IMR-90 (cell line): ENCODE results near the gene NWD2. TPM values are rescaled to one million over a fixed set of nuclear protein-coding genes. Genes with fewer than 3 reads are reported as not detected.

Source experiments
- ATAC-seq: fragments of 200-7000 bp; cut with Tn5 transposase; 2 replicates; pipeline ENCODE4 v1.9.1; 2020; ENCODE audit warnings: low read depth, mild to moderate bottlenecking, moderate library complexity
- BruUV-seq: library from RNA; stranded (reverse); fragments of 400-500 nt; replicated peaks from 2 replicates; lab custom pipeline; 2021; lab: Mats Ljungman, UMichigan
- CTCF ChIA-PET: fragments of 300-600 bp; formaldehyde crosslinking; extraction: SDS; loops from one replicate; lab custom pipeline; 2021; ENCODE audit warnings: antibody characterized with exemption; lab: Yijun Ruan, JAX
- POLR2A ChIA-PET: fragments of 300-600 bp; sonication (Branson Sonifier 250); formaldehyde crosslinking; loops from one replicate; lab custom pipeline; 2022; ENCODE audit warnings: antibody characterized with exemption; ENCODE audit not compliant: unreplicated experiment; lab: Charles Lee
- DNase-seq: peaks from one replicate; pipeline ENCODE4 v3.0.0; 2013
- H2AFZ ChIP-seq: replicated peaks from 2 replicates; pipeline ENCODE3; 2013; ENCODE audit warnings: low read length, mild to moderate bottlenecking; ENCODE audit not compliant: poor library complexity
- H2AK5ac ChIP-seq: 2 replicates; pipeline ENCODE4 v1.6.1; 2013; ENCODE audit warnings: low read depth, low read length, inconsistent platforms
- H2AK9ac ChIP-seq: replicated peaks from 2 replicates; pipeline ENCODE3; 2013; ENCODE audit warnings: mild to moderate bottlenecking, low read depth, low read length, moderate library complexity; ENCODE audit not compliant: poor library complexity
- H2BK120ac ChIP-seq: 2 replicates; pipeline ENCODE4 v1.6.1; 2013; ENCODE audit warnings: low read depth, low read length, inconsistent platforms
- H2BK15ac ChIP-seq: 3 replicates; pipeline ENCODE4 v1.6.1; 2013; ENCODE audit warnings: low read depth, low read length, inconsistent platforms
- H2BK20ac ChIP-seq: 2 replicates; pipeline ENCODE4 v1.6.1; 2013; ENCODE audit warnings: low read depth, mild to moderate bottlenecking, inconsistent platforms, low read length, moderate library complexity
- H2BK5ac ChIP-seq: 2 replicates; pipeline ENCODE4 v1.6.1; 2013; ENCODE audit warnings: mild to moderate bottlenecking, low read depth, low read length, inconsistent platforms; ENCODE audit not compliant: poor library complexity, severe bottlenecking
- H3K14ac ChIP-seq: replicated peaks from 2 replicates; pipeline ENCODE4 v1.6.1; 2013; ENCODE audit warnings: low read depth, low read length, inconsistent platforms
- H3K18ac ChIP-seq: 2 replicates; pipeline ENCODE4 v1.6.1; 2013; ENCODE audit warnings: low read depth, low read length, control low read depth
- H3K23ac ChIP-seq: 2 replicates; pipeline ENCODE4 v1.6.1; 2013; ENCODE audit warnings: low read depth, low read length, inconsistent platforms
- H3K27ac ChIP-seq: 2 replicates; pipeline ENCODE4 v1.5.1; 2013; ENCODE audit warnings: mild to moderate bottlenecking, control low read depth, low read length; ENCODE audit not compliant: insufficient read depth
- H3K27me3 ChIP-seq: 2 replicates; pipeline ENCODE4 v1.6.1; 2013; ENCODE audit warnings: low read length; ENCODE audit not compliant: control insufficient read depth, insufficient read depth
- H3K36me3 ChIP-seq: 2 replicates; pipeline ENCODE4 v1.6.1; 2013; ENCODE audit warnings: low read length, mixed read lengths; ENCODE audit not compliant: control insufficient read depth, insufficient read depth
- H3K4ac ChIP-seq: 2 replicates; pipeline ENCODE4 v1.6.1; 2013; ENCODE audit warnings: low read depth, low read length, inconsistent platforms
- H3K4me1 ChIP-seq: 2 replicates; pipeline ENCODE4 v1.6.1; 2013; ENCODE audit warnings: low read length, mixed read lengths; ENCODE audit not compliant: control insufficient read depth, insufficient read depth
- H3K4me2 ChIP-seq: 2 replicates; pipeline ENCODE4 v1.6.1; 2013; ENCODE audit warnings: low read depth, mild to moderate bottlenecking, control low read depth, low read length, moderate library complexity
- H3K4me3 ChIP-seq: 2 replicates; pipeline ENCODE4 v1.5.1; 2013; ENCODE audit warnings: low read depth, mild to moderate bottlenecking, control low read depth, low read length, moderate library complexity; ENCODE audit not compliant: insufficient read depth
- H3K56ac ChIP-seq: 2 replicates; pipeline ENCODE4 v1.6.1; 2013; ENCODE audit warnings: low read length, inconsistent platforms; ENCODE audit not compliant: insufficient read depth; ENCODE audit errors: extremely low read depth
- H3K79me1 ChIP-seq, 2 experiments: 2 replicates each; pipeline ENCODE4 v1.6.1; 2013; ENCODE audit warnings: low read length in 2 of 2, inconsistent platforms in 1 of 2, low read depth in 1 of 2
- H3K9ac ChIP-seq: 2 replicates; pipeline ENCODE4 v1.6.1; 2013; ENCODE audit warnings: low read depth, low read length, control low read depth
- H3K9me1 ChIP-seq: 2 replicates; pipeline ENCODE4 v1.6.1; 2013; ENCODE audit warnings: low read length, inconsistent platforms; ENCODE audit not compliant: insufficient read depth
- H3K9me3 ChIP-seq: 2 replicates; pipeline ENCODE4 v1.6.1; 2013; ENCODE audit warnings: low read length; ENCODE audit not compliant: control insufficient read depth, insufficient read depth
- H4K20me1 ChIP-seq: 2 replicates; pipeline ENCODE4 v1.6.1; 2013; ENCODE audit warnings: low read length, inconsistent platforms; ENCODE audit not compliant: insufficient read depth
- H4K5ac ChIP-seq: 2 replicates; pipeline ENCODE4 v1.6.1; 2013; ENCODE audit warnings: mild to moderate bottlenecking, low read depth, low read length, control low read depth
- H4K8ac ChIP-seq, 2 experiments: 2 replicates each; pipeline ENCODE4 v1.6.1; 2013; ENCODE audit warnings: low read depth in 2 of 2, low read length in 2 of 2, control low read depth in 1 of 2, inconsistent platforms in 1 of 2
- H4K91ac ChIP-seq: 2 replicates; pipeline ENCODE4 v1.6.1; 2013; ENCODE audit warnings: low read depth, low read length, inconsistent platforms; ENCODE audit not compliant: insufficient read depth
- CHD1 ChIP-seq: IDR thresholded peaks from 2 replicates; pipeline ENCODE4 v1.6.1; 2012; ENCODE audit warnings: low read depth, low read length, improper control_type of control experiment
- WGBS, 2 experiments: methylation state at CpG; one replicate each; pipeline versions ENCODE4 v1.1.5 to v1.1.7; 2013; ENCODE audit warnings: missing lambda C conversion rate in 2 of 2; ENCODE audit not compliant: insufficient read length in 1 of 2; ENCODE audit errors: extremely low coverage in 2 of 2; 5-methylcytosine and 5-hydroxymethylcytosine counted together
- dilution Hi-C: fragments of 300-500 bp; cut with HindIII; formaldehyde crosslinking; loops from one replicate; pipeline ENCODE4 v1.14.3; 2018; ENCODE audit warnings: low sequenced_read_pairs; ENCODE audit not compliant: unreplicated experiment
- in situ Hi-C: fragments of 300-500 bp; cut with MboI; formaldehyde crosslinking; loops from 3 replicates; pipeline ENCODE4 v1.14.3; 2019; ENCODE audit warnings: low sequenced_read_pairs, inconsistent platforms, mixed read lengths
- intact Hi-C: fragments of 100-400 bp; cut with micrococcal nuclease; formaldehyde crosslinking; loops from 2 replicates; pipeline ENCODE4 v1.10.0; 2022
- polyA plus RNA-seq, 3 experiments: library from polyadenylated mRNA; depleted of rRNA; stranded (reverse); fragments of >200 nt; gene quantifications; 2 replicates each; pipeline ENCODE4 v1.2.3, GENCODE V29; 2012; ENCODE audit warnings: low replicate concordance in 1 of 3
- total RNA-seq: library from RNA; depleted of rRNA; stranded (reverse); fragments of >200 nt; gene quantifications from 2 replicates; pipeline ENCODE4 v1.2.3, GENCODE V29; 2012
- TF ChIP-seq, protein P1 (sequence below): fragments of 150-350 bp; IDR thresholded peaks from 2 replicates; pipeline ENCODE4 v1.6.1; 2017; ENCODE audit warnings: mild to moderate bottlenecking, antibody characterized with exemption, low read length, low read depth

NWD2 gene
- total and polyA plus RNA-seq, 2 of the 4 experiments (the other 2 are of a cell fraction) = not detected

GRCh38 chr4:37453281-37453998 lies 208.9 kb downstream of the NWD2 start:
- ChIA-PET POLR2A (no interaction called here), CTCF (interaction anchor here (1.0 to 1.3 kb wide), 2 partner anchors 79 to 113 kb away, joined by 3 to 4 read pairs; no protein-coding TSS in a partner anchor)
- Histone ChIP-seq H3K56ac (no peak overlapping the region), H3K27me3 (peaks cover 21% of the 10 kb centered on the region), H3K14ac (no peak overlapping the region), H3K4ac (no peak overlapping the region), H4K20me1 (no peaks in the 10 kb centered on the region), H2BK15ac (no peak overlapping the region), H3K79me1 (no peaks in the 10 kb centered on the region), H3K4me1 (no peaks in the 10 kb centered on the region), H4K91ac (no peak overlapping the region), H3K36me3 (no peaks in the 10 kb centered on the region), H2AK5ac (no peak overlapping the region), H3K4me3 (peak overlapping the region; percentile 36), H2AFZ (peak overlapping the region; percentile 79), H2BK120ac (no peak overlapping the region), H3K9ac (no peak overlapping the region), H3K27ac (no peak overlapping the region), H2BK5ac (no peak overlapping the region), H3K4me2 (peak overlapping the region; percentile 75), H2BK20ac (no peak overlapping the region), H3K23ac (no peak overlapping the region), H3K18ac (no peak overlapping the region), H3K9me1 (no peaks in the 10 kb centered on the region), H2AK9ac (no peak overlapping the region), H3K9me3 (no peaks in the 10 kb centered on the region), H4K5ac (no peak overlapping the region), H4K8ac (no peak overlapping the region)
- DNase-seq = no peak
- WGBS, 2 experiments = 2% methylated on average over 31 of the region's 56 CpGs; no CpG with 5 or more reads in 1 of the 2 experiments
- BruUV-seq = no TSS peak
- no peak for TF ChIP-seq CHD1
- TF ChIP-seq, protein P1, sequence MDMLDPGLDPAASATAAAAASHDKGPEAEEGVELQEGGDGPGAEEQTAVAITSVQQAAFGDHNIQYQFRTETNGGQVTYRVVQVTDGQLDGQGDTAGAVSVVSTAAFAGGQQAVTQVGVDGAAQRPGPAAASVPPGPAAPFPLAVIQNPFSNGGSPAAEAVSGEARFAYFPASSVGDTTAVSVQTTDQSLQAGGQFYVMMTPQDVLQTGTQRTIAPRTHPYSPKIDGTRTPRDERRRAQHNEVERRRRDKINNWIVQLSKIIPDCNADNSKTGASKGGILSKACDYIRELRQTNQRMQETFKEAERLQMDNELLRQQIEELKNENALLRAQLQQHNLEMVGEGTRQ = peak; percentile 91
- ATAC-seq = peak; percentile 91
- in situ Hi-C loops (loop anchor here (10.0 kb wide), 1 partner anchor 111 kb away; no protein-coding TSS in a partner anchor), dilution Hi-C loops (no loop called here), intact Hi-C loops (loop anchor here (1.0 to 10.0 kb wide), 3 partner anchors 113 to 581 kb away; no protein-coding TSS in a partner anchor)
